ENCODE data around the gene CHST11.
A peak's percentile ranks its signal among the peaks of the same experiment; 100 is the strongest.

The CHST11 gene

DNA sequence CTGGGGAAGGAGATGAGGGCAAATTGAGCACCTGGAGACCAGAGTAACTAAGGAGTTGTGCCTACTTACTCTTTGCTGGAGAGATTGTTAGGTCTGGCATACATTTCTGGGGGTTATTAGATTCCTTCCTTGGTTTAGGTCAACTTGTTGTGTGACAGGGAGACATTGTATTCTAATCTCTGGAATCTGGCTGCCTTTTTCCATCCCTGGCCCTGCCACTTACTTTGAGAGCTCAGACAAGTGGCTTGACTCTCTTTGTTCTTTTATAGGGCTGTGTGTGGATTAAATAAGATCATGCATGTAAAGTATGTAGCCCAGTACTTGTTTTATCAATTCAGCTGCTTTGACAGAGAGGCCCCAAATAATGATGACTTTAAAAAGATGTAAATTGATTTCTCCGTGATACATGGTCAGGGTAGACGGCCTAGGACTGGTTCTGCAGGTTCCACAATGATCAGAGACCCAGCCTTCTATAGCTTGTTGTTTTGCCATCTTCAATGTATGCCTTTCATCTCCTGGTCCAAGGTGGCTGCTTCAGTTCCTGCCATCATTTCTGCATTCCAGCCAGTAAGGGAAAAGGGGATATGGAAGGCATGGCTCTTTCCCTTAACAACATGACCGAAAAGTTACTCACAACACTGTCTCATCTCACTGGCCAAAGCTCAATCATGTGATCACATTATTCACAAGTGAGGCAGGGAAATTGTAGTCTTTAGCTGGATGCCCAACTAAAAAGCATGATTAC lies 72.6 kb downstream of the CHST11 start:
- in situ Hi-C loops (cut with HindIII; ENCODE audit: low pct_ligation_motif_present, low pct_unique_long_range_greater_than_20kb, low sequenced_read_pairs), result no loop called here
- no peak for DNase-seq

DNA sequence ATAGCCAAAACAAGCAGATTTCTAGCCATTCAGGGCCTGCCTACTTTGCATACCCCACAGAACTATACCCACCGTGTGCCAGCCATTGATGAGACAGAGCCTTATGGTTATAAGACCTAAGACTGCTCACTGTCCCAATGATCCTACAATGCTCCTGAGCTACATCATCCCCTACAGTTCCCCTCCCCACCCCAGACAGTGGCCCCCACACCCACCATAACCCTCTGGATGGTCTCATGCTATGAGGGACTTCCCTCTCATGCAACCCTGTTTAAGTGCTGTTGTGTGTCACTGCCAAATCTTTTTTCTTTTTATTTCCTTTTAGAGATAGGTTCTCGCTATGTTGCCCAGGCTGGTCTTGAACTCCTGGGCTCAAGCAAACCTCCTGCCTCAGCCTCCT lies 75.9 kb downstream of the CHST11 start:
- DNase-seq, result no peak
- in situ Hi-C loops (cut with HindIII; ENCODE audit: low pct_ligation_motif_present, low pct_unique_long_range_greater_than_20kb, low sequenced_read_pairs), result no loop called here

GRCh38 chr12:104533134-104533533 lies 76.4 kb downstream of the CHST11 start:
- no peak for DNase-seq
- in situ Hi-C loops (cut with HindIII; ENCODE audit: low pct_ligation_motif_present, low pct_unique_long_range_greater_than_20kb, low sequenced_read_pairs), result no loop called here

DNA sequence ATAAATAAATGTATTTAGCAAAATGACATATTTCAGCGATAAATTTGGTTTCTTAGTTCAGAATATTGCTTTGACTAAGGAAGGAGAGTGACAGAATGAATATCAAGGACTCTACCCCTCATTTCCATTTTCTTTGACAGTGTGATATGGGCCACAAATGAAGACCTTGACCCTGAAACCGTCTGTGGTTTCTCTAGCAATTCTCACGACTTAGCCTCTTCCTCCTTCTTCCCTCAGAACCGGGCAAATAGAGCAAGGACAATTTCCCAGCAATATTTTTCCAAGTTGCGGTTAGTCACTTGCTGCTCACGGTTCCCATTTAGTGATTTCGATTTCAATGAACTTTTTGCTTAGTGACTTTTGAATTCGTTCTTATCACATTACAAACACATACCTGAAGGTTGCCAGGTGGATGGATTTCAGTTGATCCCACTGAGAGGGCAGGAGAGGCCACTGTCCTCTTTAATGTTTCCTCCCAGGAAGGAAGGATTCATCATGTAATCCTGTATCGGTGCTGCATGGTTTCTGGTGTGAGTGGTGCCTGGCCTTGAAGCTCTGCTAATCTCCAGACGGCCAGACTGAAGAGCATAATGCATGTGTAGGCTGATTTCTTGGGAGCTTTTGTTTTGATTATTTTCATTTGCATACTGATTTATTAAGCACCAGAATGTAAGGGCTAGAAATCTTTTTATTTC lies 77.6 kb downstream of the CHST11 start:
- in situ Hi-C loops (cut with HindIII; ENCODE audit: low pct_ligation_motif_present, low pct_unique_long_range_greater_than_20kb, low sequenced_read_pairs), result no loop called here
- no peak for DNase-seq

DNA sequence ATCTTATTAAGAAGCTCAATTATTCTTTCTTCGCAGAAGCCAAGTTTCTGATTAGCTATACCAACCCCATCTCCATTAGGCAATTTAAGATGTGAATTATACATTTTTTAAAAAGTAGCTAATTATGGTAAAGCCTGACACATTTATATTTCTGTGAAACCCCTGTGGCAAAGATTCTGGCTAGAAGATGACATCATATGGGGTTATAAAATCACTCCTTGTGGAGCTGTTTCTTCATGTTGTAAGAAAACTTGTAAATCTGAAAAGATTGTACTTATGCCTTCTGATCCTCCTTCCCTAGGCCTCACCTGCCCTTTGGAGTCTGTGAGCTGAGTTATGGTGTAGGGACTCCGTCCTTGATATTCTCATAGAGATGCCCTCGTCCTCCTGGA lies 78.1 kb downstream of the CHST11 start:
- in situ Hi-C loops (cut with HindIII; ENCODE audit: low pct_ligation_motif_present, low pct_unique_long_range_greater_than_20kb, low sequenced_read_pairs), result no loop called here
- no peak for DNase-seq

- DNase-seq, result no peak
- in situ Hi-C loops (cut with HindIII; ENCODE audit: low pct_ligation_motif_present, low pct_unique_long_range_greater_than_20kb, low sequenced_read_pairs), result no loop called here
Observed at GRCh38 chr12:104535369-104535768, 78.6 kb downstream of the CHST11 start.

GRCh38 chr12:104536841-104537240 lies 80.1 kb downstream of the CHST11 start:
- no peak for DNase-seq
- in situ Hi-C loops (cut with HindIII; ENCODE audit: low pct_ligation_motif_present, low pct_unique_long_range_greater_than_20kb, low sequenced_read_pairs), result no loop called here

- DNase-seq, result no peak
- in situ Hi-C loops (cut with HindIII; ENCODE audit: low pct_ligation_motif_present, low pct_unique_long_range_greater_than_20kb, low sequenced_read_pairs), result no loop called here
Observed at GRCh38 chr12:104538056-104538455, 81.3 kb downstream of the CHST11 start.

DNA sequence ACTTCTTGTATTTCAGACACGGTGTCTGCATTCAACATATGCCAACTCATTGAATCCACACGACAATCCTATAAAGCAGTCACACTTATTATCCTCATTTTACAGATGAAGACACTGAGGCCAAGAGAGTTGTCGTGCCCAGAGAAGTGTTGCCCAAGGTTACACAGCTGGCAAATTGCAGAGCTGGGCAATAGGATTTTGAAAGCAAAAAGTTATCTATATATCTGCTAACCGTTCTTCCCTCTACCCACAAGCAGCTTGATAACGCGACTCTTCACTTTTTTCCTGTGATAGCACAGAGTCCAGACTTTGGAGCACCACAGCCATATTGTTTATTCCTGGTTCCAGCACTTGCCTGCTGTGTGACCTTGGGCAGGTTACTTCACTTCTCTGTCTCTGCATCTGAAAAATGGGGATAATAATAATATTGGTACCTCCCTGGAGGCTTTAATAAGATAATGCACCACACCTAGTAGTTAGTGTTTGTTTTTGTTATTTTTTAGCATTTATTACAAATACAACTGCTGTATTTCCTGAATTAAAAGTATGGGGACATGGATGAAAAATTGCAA lies 82.2 kb downstream of the CHST11 start:
- in situ Hi-C loops (cut with HindIII; ENCODE audit: low pct_ligation_motif_present, low pct_unique_long_range_greater_than_20kb, low sequenced_read_pairs), result no loop called here
- DNase-seq, result no peak

GRCh38 chr12:104544836-104545235 lies 88.1 kb downstream of the CHST11 start:
- no peak for DNase-seq
- in situ Hi-C loops (cut with HindIII; ENCODE audit: low pct_ligation_motif_present, low pct_unique_long_range_greater_than_20kb, low sequenced_read_pairs), result no loop called here

DNA sequence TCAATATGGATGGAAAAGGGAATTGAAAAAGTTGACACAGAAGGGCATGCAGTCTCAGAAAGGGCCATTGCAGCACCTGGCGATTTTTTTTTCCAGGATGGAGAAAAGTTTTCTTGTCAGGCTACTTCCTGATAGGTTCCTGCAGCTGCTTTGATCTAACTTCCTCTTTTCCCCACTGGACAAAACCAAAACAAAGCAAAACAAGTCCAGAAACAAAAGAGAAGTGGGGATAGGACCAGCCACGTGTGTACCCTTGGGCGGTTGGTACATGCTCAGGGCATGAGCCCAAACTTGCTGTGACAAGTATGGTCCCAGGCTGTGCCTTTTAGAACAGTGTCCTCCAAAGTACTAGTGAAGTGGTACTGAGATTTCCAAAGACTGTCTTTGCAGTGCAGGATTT lies 89.8 kb downstream of the CHST11 start:
- in situ Hi-C loops (cut with HindIII; ENCODE audit: low pct_ligation_motif_present, low pct_unique_long_range_greater_than_20kb, low sequenced_read_pairs), result no loop called here
- DNase-seq, result no peak

- in situ Hi-C loops (cut with HindIII; ENCODE audit: low pct_ligation_motif_present, low pct_unique_long_range_greater_than_20kb, low sequenced_read_pairs), result no loop called here
- DNase-seq, result no peak
Observed at GRCh38 chr12:104547235-104547634, 90.5 kb downstream of the CHST11 start.

DNA sequence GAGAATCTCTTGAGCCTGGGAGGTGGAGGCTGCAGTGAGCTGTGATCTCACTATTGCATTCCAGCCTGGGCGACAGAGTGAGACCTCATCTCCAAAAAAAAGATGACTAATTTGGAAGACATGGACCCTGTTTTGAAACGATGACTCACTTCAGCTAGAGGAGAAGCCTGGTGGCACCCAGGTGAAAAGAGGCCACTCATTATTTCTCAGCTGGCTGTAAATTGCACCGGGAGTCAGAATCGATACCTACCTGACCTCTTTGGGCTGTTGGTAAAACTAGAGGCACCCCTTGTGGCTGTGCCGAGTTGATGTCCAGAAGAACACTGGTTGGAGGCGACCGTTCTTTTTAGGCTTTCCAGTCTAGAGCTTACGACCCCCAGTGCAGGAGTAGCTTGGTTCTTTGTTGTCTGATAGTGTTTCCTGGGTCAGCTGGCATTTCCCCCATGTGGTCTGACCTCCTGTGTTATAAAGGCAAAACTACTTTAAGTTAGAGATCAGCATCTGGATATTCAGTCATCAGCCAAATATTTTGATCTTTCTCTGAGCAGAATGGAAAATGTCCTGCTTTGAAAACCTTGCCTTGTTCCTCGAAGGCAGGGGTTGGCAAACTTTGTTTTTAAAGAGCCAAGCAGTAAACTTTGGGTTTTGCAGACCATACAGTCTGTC lies 93.2 kb downstream of the CHST11 start:
- peak; percentile 12 for DNase-seq
- in situ Hi-C loops (cut with HindIII; ENCODE audit: low pct_ligation_motif_present, low pct_unique_long_range_greater_than_20kb, low sequenced_read_pairs), result no loop called here

- in situ Hi-C loops (cut with HindIII; ENCODE audit: low pct_ligation_motif_present, low pct_unique_long_range_greater_than_20kb, low sequenced_read_pairs), result no loop called here
- no peak for DNase-seq
Observed at GRCh38 chr12:104551313-104551931, 94.7 kb downstream of the CHST11 start.

DNA sequence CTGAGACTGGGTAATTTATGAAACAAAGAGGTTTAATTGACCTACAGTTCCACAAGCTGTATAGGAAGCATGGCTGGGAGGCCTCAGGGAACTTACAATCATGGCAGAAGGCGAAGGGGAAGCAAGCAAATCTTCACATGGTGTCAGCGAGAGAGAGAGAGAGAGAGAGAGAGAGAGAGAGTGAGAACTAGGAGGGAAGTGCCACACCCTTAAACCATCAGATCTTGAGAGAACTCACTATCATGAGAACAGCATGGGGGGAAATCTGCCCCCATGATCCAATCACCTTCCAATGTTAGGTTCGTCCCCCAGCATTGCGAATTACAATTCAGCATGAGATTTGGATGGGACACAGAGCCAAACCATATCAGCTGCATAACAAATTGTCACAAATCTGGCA lies 96.7 kb downstream of the CHST11 start:
- in situ Hi-C loops (cut with HindIII; ENCODE audit: low pct_ligation_motif_present, low pct_unique_long_range_greater_than_20kb, low sequenced_read_pairs), result no loop called here

DNA sequence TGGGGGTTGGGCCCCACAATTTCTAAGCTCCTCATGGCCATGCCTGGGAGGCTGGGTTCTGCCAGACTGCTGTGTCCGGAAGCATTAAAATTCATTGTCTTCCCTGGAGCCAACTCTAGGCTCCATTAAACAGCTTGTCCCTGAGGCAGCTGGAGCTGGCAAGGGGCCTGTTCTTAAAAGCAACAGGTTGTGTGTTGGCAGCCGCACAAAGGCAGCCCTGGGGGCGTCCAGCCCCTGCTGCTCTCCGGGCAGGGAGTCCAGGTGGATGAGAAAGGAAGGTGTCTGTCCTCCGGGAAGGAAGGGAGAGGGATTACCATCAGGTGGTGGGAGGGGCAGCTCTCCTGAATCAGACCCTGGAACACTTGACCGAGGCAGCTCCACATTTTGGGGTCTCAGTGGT lies 98.9 kb downstream of the CHST11 start:
- no peak for DNase-seq
- in situ Hi-C loops (cut with HindIII; ENCODE audit: low pct_ligation_motif_present, low pct_unique_long_range_greater_than_20kb, low sequenced_read_pairs), result no loop called here

More for the DNA sequence above, 96.7 kb downstream of the CHST11 start:
- DNase-seq, result no peak

GRCh38 chr12:104557488-104558195 lies 100.9 kb downstream of the CHST11 start:
- in situ Hi-C loops (cut with HindIII; ENCODE audit: low pct_ligation_motif_present, low pct_unique_long_range_greater_than_20kb, low sequenced_read_pairs), result no loop called here

GRCh38 chr12:104560881-104561280 lies 104.1 kb downstream of the CHST11 start:
- DNase-seq, result no peak

More at GRCh38 chr12:104557488-104558195, 100.9 kb downstream of the CHST11 start:
- no peak for DNase-seq

More at GRCh38 chr12:104560881-104561280, 104.1 kb downstream of the CHST11 start:
- in situ Hi-C loops (cut with HindIII; ENCODE audit: low pct_ligation_motif_present, low pct_unique_long_range_greater_than_20kb, low sequenced_read_pairs), result no loop called here

Measured in ACHN (cell line).